ENCODE results near the gene RSRC2.
"Not testable (repeated sequence)": the region's sequence is repeated elsewhere in the genome, so short reads cannot be mapped to it uniquely, and the experiment has no call there.

Gene RSRC2

DNA sequence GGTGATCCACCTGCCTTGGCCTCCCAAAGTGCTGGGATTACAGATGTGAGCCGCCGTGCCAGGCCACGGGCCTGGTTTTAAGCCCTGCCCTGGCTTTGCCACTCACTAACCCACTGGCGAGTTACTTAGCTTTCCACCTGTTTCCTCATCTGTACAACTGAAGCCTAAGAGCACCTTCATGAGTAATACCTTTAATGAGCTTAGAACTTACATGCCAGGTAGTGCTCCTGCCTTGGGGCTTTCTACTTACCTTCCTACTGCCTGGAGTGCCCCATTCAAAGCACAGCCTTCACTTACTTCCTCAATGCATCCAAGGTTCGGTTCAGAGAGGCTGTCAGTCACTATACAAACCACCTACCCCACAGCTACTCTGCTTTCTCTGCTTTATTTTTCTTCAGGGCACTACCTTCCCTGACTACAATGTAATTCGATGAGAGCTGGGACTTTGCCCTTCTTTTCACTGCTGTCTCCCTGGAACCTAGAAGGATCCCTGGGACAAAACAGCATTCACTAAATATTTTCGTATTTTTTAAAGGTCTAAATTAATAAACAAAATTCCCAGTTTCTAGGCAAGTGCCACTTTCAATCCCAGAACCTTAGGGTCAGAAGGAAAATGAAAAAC lies 39.8 kb downstream of the RSRC2 start:
- no peak for DNase-seq

DNA sequence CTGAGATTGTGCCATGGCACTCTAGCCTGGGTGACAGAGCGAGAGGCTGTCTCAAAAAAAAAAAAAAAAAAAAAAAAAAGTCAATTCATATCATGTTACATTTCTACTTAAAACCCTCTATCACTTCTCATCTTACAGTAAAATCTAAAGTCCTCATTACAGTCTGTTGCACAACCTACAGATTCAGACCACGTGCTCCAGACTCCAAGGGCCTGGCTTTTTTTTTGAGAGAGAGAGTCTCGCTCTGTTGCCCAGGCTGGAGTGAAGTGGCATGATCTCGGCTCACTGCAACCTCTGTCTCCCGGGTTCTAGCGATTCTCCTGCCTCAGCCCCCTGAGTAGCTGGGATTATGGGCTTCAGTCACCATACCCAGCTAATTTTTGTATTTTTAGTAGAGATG lies 40.4 kb downstream of the RSRC2 start:
- DNase-seq, result not testable (repeated sequence)

DNA sequence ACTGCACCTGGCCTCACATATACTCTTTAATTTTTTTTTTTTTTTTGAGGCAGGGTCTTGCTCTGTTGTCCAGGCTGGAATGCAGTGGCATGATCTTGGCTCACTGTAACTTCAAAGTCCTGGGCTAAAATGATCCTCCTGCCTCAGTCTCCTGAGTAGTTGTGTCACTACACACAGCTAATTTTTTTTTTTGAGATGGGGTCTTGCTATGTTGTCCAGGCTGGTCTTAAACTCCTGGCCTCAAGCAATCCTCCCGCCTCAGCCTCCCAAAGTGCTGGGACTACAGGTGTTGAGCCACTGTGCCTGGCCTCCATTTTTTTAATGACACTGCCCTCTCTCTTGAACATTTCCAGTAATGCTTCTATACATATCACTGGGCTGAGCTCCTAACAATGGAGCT lies 42.4 kb downstream of the RSRC2 start:
- DNase-seq, result not testable (repeated sequence)

DNA sequence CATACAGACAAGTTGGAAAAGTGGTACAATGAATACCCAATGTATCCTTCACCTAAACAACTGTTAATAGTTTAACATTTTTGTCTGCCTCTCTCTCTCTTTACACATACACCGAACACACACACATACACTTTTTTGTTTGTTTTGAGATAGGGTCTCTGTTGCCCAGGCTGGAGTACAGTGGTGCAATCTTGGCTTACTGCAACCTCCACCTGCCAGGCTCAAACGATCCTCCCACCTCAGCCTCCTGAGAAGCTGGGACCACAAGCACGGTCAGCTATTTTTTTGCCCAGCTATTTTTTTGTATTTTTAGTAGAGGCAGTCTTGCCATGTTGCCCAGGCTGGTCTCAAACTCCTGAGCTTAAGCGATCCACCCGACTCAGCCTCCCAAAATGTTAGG lies 42.8 kb downstream of the RSRC2 start:
- no peak for DNase-seq

DNA sequence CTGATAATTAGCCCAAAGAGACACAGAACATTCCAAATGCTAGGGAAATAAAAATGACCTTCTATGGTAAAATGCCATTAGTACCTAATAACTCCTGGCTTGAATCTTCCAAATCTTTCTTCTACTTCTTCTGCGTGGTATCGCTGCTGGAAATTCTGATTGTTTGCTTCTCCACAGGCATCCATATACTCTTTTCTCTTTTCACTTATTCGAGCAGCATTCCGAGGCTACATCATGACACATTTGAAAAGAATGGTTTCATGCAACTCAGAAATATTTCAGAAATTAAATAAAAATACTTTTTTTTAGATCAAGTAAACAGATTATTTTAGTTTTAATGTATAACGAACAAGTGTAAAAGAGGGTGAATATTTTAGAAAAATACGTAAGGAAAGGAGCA lies 44.9 kb downstream of the RSRC2 start:
- no peak for DNase-seq

DNA sequence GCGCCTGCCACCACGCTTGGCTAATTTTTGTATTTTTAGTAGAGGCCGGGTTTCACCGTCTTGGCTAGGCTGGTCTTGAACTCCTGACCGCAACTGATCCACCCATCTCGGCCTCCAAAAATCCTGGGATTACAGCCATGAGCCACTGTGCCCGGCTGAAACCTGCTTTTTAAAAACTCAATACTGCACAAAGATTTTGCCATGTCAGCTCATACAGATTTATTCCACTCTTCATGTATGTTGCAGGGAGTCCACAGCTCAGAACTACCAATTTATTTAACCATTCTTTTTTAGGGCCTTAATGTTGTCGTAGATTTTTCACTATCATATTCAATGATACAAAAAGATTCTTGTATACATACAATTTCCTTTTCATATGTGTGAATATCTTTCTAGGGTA lies 46.0 kb downstream of the RSRC2 start:
- DNase-seq, result no peak

DNA sequence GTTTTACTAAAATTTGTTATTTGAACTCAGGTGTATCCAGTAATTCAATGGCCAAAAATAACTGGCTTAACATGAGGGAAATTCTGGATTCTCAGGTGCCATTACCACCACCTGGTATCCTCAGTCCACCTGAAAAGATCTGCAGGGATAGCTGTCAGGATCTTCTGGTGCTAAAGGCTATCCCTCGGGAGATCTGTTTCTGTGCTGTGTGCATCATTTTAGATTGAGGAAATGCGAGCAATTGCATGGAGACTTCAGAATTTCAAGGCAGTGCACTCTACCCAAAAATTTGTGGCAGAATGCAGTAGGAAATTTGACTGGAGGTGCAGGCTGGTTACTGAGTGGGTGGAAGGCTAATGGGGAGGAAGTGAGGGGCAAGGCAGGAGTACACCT lies 52.4 kb downstream of the RSRC2 start:
- no peak for DNase-seq

DNA sequence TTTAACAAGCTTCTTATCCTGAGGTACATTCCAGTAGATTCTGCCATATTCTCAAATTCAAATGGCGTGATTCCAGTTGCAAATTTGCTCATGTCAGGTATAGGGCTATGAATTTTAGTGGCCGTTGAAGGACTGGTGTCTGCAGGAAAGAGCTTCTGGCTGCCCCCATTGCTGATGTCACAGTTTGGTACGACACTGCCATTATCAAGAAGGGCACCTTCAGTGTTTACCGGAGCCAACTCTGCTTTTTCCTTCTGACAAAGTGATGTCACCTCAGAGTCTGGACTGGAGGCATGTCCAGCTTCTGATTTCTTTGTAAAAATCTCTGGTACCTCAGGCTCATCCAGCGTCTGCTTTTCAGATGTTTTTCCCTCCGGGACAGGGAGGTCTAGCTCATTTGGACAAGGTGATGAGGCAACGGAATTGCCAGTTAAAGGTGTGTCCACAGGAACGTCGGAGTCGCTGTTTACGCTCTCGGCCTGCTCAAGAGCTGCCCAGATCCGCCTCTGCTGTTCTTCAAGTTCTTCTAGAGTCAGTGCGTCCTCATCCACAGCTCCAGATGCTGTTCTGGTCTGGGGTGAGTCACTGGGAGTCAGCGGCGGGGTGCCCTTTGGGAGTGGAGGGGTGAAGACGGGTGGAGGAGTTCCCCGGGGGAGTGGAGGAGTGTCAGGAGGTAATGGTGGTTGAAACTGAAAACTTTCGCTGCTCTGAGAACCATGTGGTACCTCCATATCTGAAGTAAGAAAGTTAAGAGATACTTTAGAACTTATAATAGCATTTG lies 53.0 kb downstream of the RSRC2 start:
- DNase-seq, result no peak

DNA sequence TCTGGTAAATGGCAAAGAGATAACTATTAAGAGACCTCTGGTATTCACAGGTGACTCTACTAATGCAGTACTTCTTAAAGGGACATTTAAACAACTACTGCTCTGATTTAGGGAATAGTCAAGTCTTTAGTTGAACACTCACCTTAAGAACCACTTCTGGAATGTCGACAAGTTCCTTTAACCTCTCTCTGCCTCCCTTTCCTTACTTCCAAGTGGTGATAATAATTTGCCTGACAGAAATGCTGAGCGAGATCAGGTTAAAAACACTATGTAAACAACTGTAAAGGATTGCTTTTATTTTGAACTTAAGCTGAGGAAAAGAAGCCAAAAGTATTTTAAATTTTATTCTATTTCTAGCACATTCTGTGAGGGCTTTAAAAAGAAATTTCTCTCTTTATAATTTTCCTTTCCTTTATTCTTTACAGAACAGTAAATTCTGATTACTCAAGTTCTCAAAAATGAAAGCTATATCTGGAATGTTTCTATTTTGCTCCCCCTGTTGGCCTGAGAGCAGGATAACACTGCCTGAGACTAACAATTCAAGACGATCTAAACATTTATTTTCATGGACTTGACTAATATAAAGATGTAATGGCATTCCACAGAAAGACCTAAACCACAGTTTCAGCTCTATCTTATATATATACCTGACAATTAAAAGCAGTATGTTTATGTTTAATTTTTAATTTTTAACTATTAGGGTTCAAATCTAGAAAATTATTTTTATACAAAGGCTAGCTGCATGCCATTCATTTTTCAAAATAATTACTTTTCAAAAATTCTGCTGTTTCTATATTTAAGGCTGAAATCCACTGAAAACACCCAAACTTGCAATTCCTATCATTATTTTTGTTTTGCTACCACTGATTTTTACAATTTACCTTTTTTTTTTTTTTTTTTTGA lies 55.2 kb downstream of the RSRC2 start:
- DNase-seq, result peak in 1 of 56 donors; percentile 16

DNA sequence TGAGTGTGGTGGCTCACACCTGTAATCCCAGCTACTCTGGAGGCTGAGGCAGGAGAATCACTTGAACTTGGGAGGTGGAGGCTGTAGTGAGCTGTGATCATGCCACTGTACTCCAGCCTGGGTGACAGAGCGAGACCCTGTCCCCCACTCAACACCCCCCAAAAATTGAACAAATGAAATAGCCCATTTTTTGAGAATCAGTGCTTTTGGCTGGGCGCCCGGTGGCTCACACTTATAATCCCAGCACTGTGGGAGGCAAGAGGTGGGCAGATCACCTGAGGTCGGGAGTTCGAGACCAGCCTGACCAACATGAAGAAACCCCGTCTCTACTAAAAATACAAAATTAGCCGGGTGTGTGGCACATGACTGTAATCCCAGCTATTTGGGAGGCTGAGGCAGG lies 56.2 kb downstream of the RSRC2 start:
- DNase-seq, result not testable (repeated sequence)

DNA sequence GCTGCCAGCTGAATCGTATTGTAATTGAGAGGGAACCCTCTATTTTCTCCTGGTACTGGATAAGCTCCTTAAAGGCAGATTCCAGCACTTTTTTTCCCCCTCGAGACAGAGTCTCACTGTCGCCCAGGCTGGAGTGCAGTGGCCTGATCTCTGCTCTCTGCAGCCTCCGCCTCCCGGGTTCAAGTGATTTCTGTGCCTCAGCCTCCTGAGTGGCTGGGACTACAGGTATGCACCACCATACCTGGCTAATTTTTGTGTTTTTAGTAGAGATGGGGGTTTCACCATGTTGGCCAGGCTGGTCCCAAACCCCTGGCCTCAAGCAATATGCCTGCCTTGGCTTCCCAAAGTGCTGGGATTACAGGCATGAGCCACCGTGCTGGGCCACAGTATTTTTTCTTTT lies 56.9 kb downstream of the RSRC2 start:
- not testable (repeated sequence) for DNase-seq

DNA sequence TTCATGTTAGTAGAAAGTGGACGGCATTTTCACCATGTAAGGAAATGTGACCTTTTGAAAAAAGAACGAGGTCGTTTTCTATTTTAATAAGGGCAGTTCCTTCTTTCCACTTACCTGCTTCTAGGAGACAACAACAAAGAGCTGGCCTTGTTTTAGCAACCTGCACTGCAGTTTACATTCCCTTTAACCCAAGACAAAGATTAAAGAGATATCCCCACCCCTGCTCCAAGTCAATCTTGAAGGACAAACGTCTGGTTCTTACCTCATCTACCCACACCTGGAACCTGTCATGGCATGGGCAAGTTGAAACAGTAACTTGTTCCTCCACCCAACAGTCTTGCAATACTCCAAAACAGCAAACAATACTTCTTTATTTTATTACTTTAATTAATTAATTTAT lies 58.8 kb downstream of the RSRC2 start:
- no peak for DNase-seq

DNA sequence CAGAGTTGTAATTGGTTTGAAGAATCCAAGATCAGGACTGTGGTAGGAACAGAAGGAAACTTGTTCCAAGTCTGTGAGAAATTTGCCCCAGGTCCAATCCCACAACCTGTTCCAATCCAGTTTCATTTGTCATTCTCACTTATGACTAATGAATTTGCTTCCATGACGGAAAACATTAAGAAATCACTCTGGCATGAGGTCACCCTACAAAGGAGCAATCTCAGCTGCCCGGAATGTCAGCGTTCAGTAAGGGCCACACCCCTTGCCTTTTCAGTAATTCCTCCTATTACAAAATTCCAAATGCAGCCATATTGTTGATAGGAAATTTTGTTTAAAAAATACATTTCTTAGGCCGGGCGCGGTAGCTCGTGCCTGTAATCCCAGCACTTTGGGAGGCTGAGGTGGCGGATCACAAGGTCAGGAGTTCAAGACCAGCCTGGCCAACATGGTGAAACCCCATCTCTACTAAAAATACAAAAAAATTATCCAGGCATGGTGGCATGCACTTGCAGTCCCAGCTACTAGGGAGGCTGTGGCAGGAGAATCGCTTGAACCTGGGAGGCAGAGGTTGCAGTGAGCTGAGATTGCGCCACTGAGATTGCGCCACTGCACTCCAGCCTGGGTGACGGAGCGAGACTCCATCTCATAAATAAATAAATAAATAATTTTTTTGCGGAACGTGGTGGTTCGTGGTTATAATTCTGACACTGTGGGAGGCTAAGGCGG lies 62.3 kb downstream of the RSRC2 start:
- peak in 1 of 56 donors; percentile 5 for DNase-seq

DNA sequence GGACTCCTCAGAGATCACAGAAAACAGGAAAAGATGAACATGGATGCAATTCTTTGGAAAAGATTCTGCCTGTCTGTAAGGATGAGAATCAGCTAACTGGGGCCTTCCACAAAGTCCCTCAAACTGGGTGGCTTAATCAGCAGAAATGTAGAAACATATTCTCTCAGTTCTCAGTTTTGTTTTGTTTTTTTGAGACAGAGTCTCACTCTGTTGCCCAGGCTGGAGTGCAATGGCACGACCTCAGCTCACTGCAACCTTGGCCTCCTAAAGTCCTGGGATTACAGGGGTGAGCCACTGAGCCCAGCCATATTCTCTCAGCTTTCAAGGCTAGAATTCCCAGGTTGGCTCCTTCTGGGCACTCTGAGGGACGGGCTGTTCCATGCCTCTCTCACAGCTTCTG lies 66.1 kb downstream of the RSRC2 start:
- DNase-seq, result no peak

DNA sequence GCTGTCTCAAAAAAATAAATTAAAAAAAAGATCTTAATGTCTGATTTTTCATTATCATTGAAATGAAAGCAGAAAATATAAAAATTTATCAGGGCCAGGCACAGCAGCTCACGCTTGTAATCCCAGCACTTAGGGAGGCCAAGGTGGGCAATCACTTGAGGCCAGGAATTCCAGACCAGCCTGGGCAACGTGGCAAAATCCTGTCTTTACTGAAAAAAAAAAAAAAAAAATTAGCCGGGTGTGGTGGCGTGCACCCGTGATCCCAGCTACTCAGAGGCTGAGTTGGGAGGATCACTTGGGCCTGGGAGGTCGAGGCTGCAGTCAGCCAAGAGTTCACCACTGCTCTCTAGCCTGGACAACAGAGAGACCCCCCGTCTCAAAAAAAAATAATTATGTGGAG lies 66.7 kb downstream of the RSRC2 start:
- DNase-seq, result no peak

DNA sequence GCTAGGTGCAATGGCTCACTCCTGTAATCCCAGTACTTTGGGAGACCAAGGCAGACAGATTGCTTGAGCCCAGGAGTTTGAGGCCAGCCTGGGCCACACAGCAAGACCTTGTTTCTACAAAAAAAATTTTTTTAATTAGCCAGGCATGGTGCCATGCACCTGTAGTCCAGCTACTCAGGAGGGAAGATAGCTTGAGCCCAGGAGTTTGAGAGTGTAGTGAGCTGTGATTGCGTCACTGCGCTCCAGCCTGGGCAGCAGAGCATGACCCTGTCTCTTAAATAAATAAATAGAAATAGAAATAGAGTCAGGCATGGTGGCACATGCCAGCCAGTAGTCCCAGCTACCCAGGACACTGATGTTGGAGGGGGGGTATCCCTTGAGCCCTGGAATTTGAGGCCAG lies 67.5 kb downstream of the RSRC2 start:
- no peak for DNase-seq

DNA sequence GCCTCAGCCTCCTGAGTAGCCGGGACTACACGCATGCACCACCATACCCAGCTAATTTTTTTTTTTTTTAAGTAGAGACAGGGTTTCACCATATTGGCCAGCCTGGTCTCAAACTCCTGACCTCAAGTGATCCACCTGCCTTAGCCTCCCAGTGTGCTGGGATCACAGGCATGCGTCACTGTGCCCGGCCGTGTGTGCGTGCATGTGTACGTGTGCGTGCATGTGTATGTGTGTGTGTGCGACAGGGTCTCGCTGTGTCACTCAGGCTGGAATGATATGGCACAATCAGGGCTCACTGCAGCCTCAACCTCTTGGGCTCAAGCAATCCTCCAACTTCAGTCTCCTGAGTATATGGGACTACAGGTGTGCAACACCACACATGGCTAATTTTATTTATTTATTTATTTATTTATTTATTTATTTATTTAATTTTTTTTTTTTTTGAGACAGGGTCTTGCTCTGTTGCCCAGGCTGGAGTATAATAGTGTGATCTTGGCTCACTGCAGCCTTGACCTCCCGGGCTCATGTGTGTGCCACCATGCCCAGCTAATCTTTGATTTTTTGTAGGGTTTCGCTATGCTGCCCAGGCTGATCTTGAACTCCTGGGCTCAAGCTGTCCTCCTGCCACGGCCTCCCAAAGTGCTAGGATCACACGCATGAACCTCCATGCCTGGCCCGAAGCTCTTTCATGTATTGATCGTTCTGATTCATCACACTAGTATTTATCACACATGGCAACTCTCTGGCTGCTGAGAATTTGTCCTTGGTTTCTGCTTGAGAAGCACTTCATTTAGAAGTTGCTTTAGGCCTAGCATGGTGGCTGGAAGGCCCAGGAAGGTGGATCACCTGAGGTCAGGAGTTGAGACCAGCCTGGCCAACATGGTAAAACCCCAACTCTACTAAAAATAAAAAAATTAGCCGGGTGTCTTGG lies 68.4 kb downstream of the RSRC2 start:
- no peak for DNase-seq

DNA sequence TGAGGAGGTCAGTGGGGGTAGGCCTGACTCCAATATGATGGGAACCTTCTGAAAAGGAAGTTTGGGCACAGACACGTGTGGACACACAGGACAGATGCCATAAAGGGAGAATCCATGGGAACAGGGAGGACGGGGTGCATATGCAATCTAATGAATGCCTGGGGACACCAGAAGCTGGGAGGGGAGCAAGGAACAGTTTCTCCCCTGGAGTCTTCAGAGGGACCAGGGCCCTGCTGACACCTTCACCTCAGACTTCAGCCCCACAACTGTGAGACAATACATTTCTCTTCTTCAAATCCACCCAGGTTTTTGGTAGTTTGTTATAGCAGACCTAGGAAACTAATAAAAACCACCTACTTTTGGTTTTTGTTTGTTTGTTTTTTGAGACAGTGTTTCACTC lies 69.1 kb downstream of the RSRC2 start:
- no peak for DNase-seq

DNA sequence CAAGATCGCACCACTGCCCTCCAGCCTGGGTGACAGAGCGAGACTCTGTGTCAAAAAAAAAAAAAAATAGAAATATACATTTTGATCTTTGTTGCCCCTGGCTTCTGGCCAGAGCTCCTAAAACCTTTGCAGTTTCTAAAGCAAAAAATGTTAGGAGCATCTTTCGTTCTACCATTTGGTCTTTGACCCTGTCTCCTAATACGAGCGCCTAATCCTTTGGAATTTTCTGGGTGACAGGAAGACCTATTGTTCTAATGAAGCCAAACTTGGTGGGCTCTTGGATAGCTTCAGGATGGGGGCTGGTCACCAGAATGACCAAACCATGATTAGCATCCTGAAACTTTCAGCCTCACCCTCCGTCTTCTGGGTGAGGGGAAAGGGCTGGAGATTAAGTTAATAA lies 72.0 kb downstream of the RSRC2 start:
- DNase-seq, result no peak

DNA sequence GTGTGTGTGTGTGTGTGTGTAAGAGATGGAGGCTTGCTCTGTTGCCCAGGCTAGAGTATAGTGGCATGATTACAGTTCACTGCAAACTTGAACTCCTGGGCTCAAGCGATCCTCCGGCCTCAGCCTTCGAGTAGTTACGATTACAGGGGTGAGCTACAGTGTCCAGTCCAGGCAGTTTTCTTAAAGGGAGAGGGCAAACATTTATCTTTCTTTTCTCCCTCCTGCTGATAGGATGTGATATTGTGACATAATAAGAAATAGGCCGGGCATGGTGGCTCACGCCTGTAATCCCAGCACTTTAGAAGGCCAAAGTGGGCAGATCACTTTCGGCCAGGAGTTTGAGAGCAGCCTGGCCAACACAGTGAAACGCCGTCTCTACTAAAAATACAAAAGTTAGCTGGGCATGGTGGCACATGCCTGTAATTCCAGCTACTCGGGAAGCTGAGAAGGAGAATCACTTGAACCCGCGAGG lies 72.5 kb downstream of the RSRC2 start:
- DNase-seq, result no peak

All from amygdala (tissue), 56 donors.